Common myeloid progenitor, CD34-positive (primary cell): ENCODE measurements around the gene PPP1R16B.
"Not testable (repeated sequence)": the region's sequence is repeated elsewhere in the genome, so short reads cannot be mapped to it uniquely, and the experiment has no call there.

ENCODE experiments used
- CTCF ChIA-PET: fragments of 350-600 bp; sonication (Branson Sonifier 250); formaldehyde crosslinking; loops from one replicate; lab custom pipeline; 2021; ENCODE audit warnings: antibody characterized with exemption; lab: Charles Lee
- POLR2A ChIA-PET: fragments of 350-600 bp; sonication (Branson Sonifier 250); formaldehyde crosslinking; loops from one replicate; lab custom pipeline; 2021; ENCODE audit warnings: antibody characterized with exemption; lab: Charles Lee
- DNase-seq, 3 donors: peaks; one replicate each; pipeline versions ENCODE4 v3.0.0 to v3.0.0-alpha.2; 2013
- H3K27ac ChIP-seq, 2 experiments: 1 replicate in 1 of 2; 2 replicates in 1 of 2; pipeline ENCODE4 v1.7.0; 2013; ENCODE audit warnings: inconsistent platforms in 2 of 2, low read length in 2 of 2, mild to moderate bottlenecking in 2 of 2, low read depth in 1 of 2, moderate library complexity in 1 of 2; ENCODE audit not compliant: severe bottlenecking in 2 of 2, insufficient read depth in 1 of 2, poor library complexity in 1 of 2
- H3K27me3 ChIP-seq, 5 experiments: replicated peaks in 2 of 5; 1 replicate in 3 of 5; 2 replicates in 2 of 5; pipeline versions ENCODE4 v1.6.1 to v1.7.0; 2013; ENCODE audit warnings: low read length in 4 of 5, mild to moderate bottlenecking in 2 of 5, moderate library complexity in 2 of 5, inconsistent platforms in 1 of 5; ENCODE audit not compliant: insufficient read depth in 5 of 5, control insufficient read depth in 4 of 5
- H3K36me3 ChIP-seq, 4 experiments: 1 replicate in 2 of 4; 2 replicates in 2 of 4; pipeline versions ENCODE4 v1.6.1 to v1.7.0; 2013; ENCODE audit warnings: low read length in 3 of 4, control low read depth in 1 of 4, mild to moderate bottlenecking in 1 of 4; ENCODE audit not compliant: control insufficient read depth in 4 of 4, insufficient read depth in 4 of 4
- H3K4me1 ChIP-seq, 4 experiments: 1 replicate in 3 of 4; 2 replicates in 1 of 4; pipeline versions ENCODE4 v1.6.1 to v1.7.1; 2013; ENCODE audit warnings: low read length in 3 of 4, mild to moderate bottlenecking in 3 of 4, control low read depth in 1 of 4, inconsistent platforms in 1 of 4, moderate library complexity in 1 of 4; ENCODE audit not compliant: control insufficient read depth in 4 of 4, insufficient read depth in 4 of 4; ENCODE audit errors: control extremely low read depth in 1 of 4
- H3K4me3 ChIP-seq, 7 experiments: 1 replicate in 4 of 7; 2 replicates in 3 of 7; pipeline versions ENCODE4 v1.5.1 to v1.7.0; 2013; ENCODE audit warnings: mild to moderate bottlenecking in 7 of 7, low read length in 6 of 7, moderate library complexity in 6 of 7, inconsistent platforms in 2 of 7, low read depth in 2 of 7, control low read depth in 1 of 7; ENCODE audit not compliant: insufficient read depth in 4 of 7, control insufficient read depth in 1 of 7; ENCODE audit errors: extremely low read depth in 1 of 7
- H3K9me3 ChIP-seq, 5 experiments: 1 replicate in 4 of 5; 2 replicates in 1 of 5; pipeline versions ENCODE4 v1.6.1 to v1.7.1; 2013; ENCODE audit warnings: low read length in 4 of 5, mild to moderate bottlenecking in 2 of 5, inconsistent platforms in 1 of 5, low read depth in 1 of 5, moderate library complexity in 1 of 5; ENCODE audit not compliant: control insufficient read depth in 4 of 5, insufficient read depth in 2 of 5; ENCODE audit errors: control extremely low read depth in 1 of 5
- WGBS: methylation state at CpG from one replicate; pipeline ENCODE4 v1.1.5; 2013; ENCODE audit not compliant: insufficient coverage; 5-methylcytosine and 5-hydroxymethylcytosine counted together

The PPP1R16B gene

DNA sequence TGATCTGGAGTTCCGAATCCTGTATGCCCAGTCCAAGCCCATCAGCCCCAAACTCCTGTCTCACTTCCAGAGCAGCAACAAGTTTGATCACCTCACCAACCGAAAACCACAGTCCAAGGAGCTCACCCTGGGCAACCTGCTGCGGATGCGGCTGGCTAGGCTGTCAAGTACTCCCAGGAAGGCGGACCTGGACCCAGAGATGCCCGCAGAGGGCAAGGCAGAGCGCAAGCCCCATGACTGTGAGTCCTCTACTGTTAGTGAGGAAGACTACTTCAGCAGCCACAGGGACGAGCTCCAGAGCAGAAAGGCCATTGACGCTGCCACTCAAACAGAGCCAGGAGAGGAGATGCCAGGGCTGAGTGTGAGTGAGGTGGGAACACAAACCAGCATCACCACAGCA is 146.1 kb downstream of the PPP1R16B start:
- CTCF ChIA-PET, result no interaction called here
- Histone ChIP-seq H3K27me3 (no peaks in the 10 kb centered on the region), H3K9me3 (no peaks in the 10 kb centered on the region), H3K4me3 (no peak overlapping the region), H3K36me3 (peaks cover 0 to 58% (median 31%) of the 10 kb centered on the region in 4 experiments), H3K4me1 (peaks cover 0 to 9% (median 3%) of the 10 kb centered on the region in 4 experiments), H3K27ac (no peak overlapping the region)
- POLR2A ChIA-PET, result no interaction called here
- DNase-seq, result no peak
- WGBS, result 100% methylated on average over 8 of the region's 9 CpGs

GRCh38 chr20:38952153-38952552 is 146.7 kb downstream of the PPP1R16B start:
- Histone ChIP-seq H3K27ac (no peak overlapping the region), H3K4me1 (peaks cover 0 to 7% (median 3%) of the 10 kb centered on the region in 4 experiments), H3K4me3 (no peak overlapping the region), H3K27me3 (no peaks in the 10 kb centered on the region), H3K9me3 (no peaks in the 10 kb centered on the region), H3K36me3 (peaks cover 0 to 53% (median 31%) of the 10 kb centered on the region in 4 experiments)
- ChIA-PET POLR2A (no interaction called here), CTCF (no interaction called here)
- DNase-seq, result no peak
- WGBS, result 100% methylated on average over 6 of the region's 6 CpGs

DNA sequence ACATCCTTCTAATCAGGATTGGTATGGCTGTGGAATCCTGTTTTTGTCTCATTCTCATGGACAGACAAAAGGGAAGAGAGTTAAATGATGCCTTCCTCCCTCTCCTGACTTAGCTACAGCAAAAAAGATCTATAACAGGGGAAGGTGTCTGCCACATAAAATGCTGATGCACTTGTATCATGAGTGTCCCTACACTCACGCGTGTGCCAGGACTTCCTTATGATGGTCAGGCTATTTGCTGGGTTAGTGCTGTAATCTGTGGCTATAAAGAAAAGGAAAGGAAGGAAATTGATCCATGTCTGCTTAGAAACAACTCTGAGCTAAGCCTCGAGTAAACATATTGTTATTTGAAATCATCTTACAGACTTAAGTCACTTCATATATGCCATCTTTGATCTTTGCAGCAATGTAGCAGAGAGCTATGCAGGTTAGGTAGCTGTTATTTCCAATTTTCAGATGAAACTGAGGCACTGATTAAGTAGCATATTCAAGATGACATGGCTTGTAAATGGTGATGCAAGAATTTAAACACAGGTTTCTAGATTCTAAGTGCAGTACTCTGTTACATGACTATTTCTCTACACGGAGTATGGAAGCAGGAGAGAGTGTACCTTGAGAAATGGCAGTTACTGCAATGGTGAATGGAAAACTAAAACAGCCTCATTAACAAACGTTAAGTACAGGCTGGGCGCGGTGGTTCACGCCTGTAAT is 148.3 kb downstream of the PPP1R16B start:
- Histone ChIP-seq H3K36me3 (peaks cover 0 to 40% (median 26%) of the 10 kb centered on the region in 4 experiments), H3K27me3 (no peaks in the 10 kb centered on the region), H3K4me1 (no peaks in the 10 kb centered on the region), H3K9me3 (no peaks in the 10 kb centered on the region), H3K4me3 (no peak overlapping the region), H3K27ac (no peak overlapping the region)
- POLR2A ChIA-PET, result interaction anchor here (1.0 kb wide), 1 partner anchor 46 kb away, joined by 3 read pairs; no protein-coding TSS in a partner anchor
- 100% methylated on average over 1 of the region's 8 CpGs for WGBS
- CTCF ChIA-PET, result no interaction called here
- DNase-seq, result no peak

DNA sequence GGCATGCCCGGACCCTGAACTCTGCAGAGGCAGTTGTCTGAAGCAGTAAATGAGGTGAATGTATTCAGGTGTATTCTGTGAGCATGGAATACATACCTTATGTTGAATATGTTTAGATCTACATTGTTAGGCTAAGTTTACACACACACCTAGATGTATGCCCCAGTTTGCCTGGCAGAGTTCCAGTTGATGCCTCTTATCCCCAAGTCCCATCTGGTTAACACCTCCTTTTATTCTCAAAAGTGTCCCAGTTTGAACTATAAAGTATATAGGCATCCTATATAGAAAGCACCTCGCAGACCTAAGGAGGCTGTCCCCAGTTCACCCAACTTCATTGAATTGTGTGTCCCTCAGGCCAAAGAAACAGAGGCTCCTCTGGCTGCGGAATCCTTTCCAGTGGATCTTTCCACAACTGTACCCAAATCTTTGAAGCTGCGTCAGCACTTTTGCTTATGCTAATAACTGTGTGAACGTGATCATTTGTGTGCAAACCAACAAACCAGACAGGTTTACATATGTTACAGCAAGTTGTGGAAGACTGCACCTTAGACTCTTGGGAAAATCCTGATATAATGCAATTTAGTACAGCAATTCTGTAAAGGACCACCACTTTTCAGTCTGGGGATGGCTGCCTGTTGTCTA is 151.9 kb downstream of the PPP1R16B start:
- Histone ChIP-seq H3K4me1 (peaks cover 5 to 10% (median 7%) of the 10 kb centered on the region in 4 experiments), H3K9me3 (no peaks in the 10 kb centered on the region), H3K27me3 (no peaks in the 10 kb centered on the region), H3K4me3 (no peak overlapping the region), H3K36me3 (peaks cover 0 to 13% (median 6%) of the 10 kb centered on the region in 4 experiments), H3K27ac (no peak overlapping the region)
- DNase-seq, result no peak
- ChIA-PET POLR2A (no interaction called here), CTCF (interaction anchor here (0.8 kb wide), 1 partner anchor 10 kb away, joined by 3 read pairs; no protein-coding TSS in a partner anchor)
- 100% methylated on average over 5 of the region's 5 CpGs for WGBS

DNA sequence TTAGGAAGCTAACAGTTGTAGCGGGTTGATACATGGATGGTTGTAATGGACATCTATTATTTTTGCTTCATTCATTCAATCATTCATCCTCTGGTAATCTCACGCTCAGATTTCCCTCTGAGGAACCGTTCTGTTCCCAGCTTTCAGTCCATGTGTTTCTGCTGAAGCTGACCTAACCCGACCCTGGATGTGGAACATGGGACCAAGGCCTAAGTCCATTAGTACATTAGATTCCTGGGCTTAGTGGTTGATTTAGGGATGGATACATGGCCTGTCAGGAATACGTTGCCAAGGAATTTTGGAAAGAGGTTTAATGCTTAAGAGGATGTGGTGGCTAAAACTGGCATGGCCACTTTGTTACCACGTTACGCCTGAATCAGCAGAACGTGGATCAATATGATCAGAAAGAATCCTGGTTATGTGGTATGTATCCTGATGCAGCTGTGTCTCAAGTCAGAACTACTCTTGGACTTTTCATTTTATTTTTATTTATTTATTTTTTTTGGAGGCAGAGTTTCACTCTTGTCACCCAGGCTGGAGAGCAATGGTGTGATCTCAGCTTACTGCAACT is 152.5 kb downstream of the PPP1R16B start:
- Histone ChIP-seq H3K36me3 (peaks cover 0 to 9% (median 4%) of the 10 kb centered on the region in 4 experiments), H3K27ac (no peak overlapping the region), H3K4me1 (peaks cover 10 to 17% (median 13%) of the 10 kb centered on the region in 4 experiments), H3K4me3 (no peak overlapping the region), H3K27me3 (no peaks in the 10 kb centered on the region), H3K9me3 (no peaks in the 10 kb centered on the region)
- no peak for DNase-seq
- ChIA-PET CTCF (interaction anchor here (0.8 kb wide), 1 partner anchor 9 kb away, joined by 3 read pairs; no protein-coding TSS in a partner anchor), POLR2A (no interaction called here)
- 89% methylated on average over 4 of the region's 8 CpGs for WGBS

GRCh38 chr20:38960187-38960687 is 154.7 kb downstream of the PPP1R16B start:
- CTCF ChIA-PET, result interaction anchor here (1.6 kb wide), 1 partner anchor 11 kb away, joined by 7 read pairs; no protein-coding TSS in a partner anchor
- POLR2A ChIA-PET, H3K9me3 ChIP-seq, H3K27ac ChIP-seq, H3K4me3 ChIP-seq, DNase-seq, H3K27me3 ChIP-seq, H3K36me3 ChIP-seq: not testable (repeated sequence)
- H3K4me1 ChIP-seq, result peaks cover 11 to 24% (median 18%) of the 10 kb centered on the region in 4 experiments
- WGBS, result 100% methylated on average over 1 of the region's 9 CpGs
